HepG2 (cell line): ENCODE measurements around the gene THRSP. TPM values are rescaled to one million over a fixed set of nuclear protein-coding genes. Genes with fewer than 3 reads are reported as not detected.

Source experiments
- ATAC-seq: fragments of 200-7000 bp; cut with Tn5 transposase; 3 replicates; pipeline ENCODE4 v1.9.1; 2020; ENCODE audit warnings: mild to moderate bottlenecking, moderate library complexity
- BruUV-seq: library from RNA; stranded (reverse); fragments of 400-500 nt; replicated peaks from 2 replicates; lab custom pipeline; 2021; lab: Mats Ljungman, UMichigan
- CTCF ChIA-PET: fragments of 300-600 bp; formaldehyde crosslinking; extraction: SDS; loops from one replicate; lab custom pipeline; 2021; ENCODE audit warnings: low total read pairs, inconsistent platforms, low intra/inter-chr PET ratio; lab: Yijun Ruan, JAX
- POLR2A ChIA-PET: fragments of 350-600 bp; sonication (Branson Sonifier 250); formaldehyde crosslinking; loops from one replicate; lab custom pipeline; 2020; ENCODE audit warnings: antibody characterized with exemption, inconsistent platforms; lab: Yijun Ruan, JAX
- DNase-seq: peaks from one replicate; pipeline ENCODE4 v3.0.0-alpha.2; 2015; ENCODE audit warnings: low spot score
- FAIRE-seq: peaks from 3 replicates; lab custom pipeline; 2011; peaks lifted over from hg19 to GRCh38; lab: Jason Lieb, UNC
- H2AFZ ChIP-seq: one replicate; pipeline ENCODE4 v1.6.1; 2011; ENCODE audit warnings: low read length, inconsistent platforms
- H3K27ac ChIP-seq: fragments of 300-600 bp; 3 replicates; pipeline ENCODE4 v1.8.0; 2011; ENCODE audit warnings: mixed run types, mild to moderate bottlenecking, mixed read lengths, low read length, inconsistent platforms; ENCODE audit not compliant: insufficient read depth; ENCODE audit errors: extremely low read length
- H3K27me3 ChIP-seq, 2 experiments: fragments of 200-600 bp in 1 of 2; 2 replicates in 1 of 2; 3 replicates in 1 of 2; pipeline versions ENCODE4 v1.6.0 to v1.8.0; 2011; ENCODE audit warnings: low read length in 2 of 2, mild to moderate bottlenecking in 2 of 2, moderate library complexity in 2 of 2, inconsistent platforms in 1 of 2; ENCODE audit not compliant: insufficient read depth in 2 of 2, control insufficient read depth in 1 of 2
- H3K36me3 ChIP-seq, 2 experiments: fragments of 200-600 bp in 1 of 2; replicated peaks in 1 of 2; 2 replicates in 1 of 2; 3 replicates in 1 of 2; pipeline versions ENCODE4 v1.5.1 to v1.8.0; 2011; ENCODE audit warnings: low read length in 2 of 2, inconsistent platforms in 1 of 2; ENCODE audit not compliant: insufficient read depth in 2 of 2, control insufficient read depth in 1 of 2
- H3K4me1 ChIP-seq: 2 replicates; pipeline ENCODE4 v1.5.1; 2012; ENCODE audit warnings: low read length, inconsistent platforms; ENCODE audit not compliant: insufficient read depth
- H3K4me2 ChIP-seq: 2 replicates; pipeline ENCODE4 v1.6.0; 2011; ENCODE audit warnings: low read depth, low read length, inconsistent platforms
- H3K4me3 ChIP-seq, 3 experiments: fragments of 200-600 bp in 1 of 3; sonication (generic), shearing (Covaris generic) in 1 of 3; replicated peaks in 1 of 3; 2 replicates each; pipeline ENCODE4 v1.5.1; 2011 to 2016; ENCODE audit warnings: low read length in 3 of 3, inconsistent platforms in 2 of 3, low read depth in 2 of 3, mild to moderate bottlenecking in 2 of 3, control low read depth in 1 of 3, mixed read lengths in 1 of 3; ENCODE audit not compliant: insufficient read depth in 1 of 3
- H3K79me2 ChIP-seq: one replicate; pipeline ENCODE4 v1.6.1; 2011; ENCODE audit warnings: low read length, inconsistent platforms; ENCODE audit not compliant: insufficient read depth
- H3K9ac ChIP-seq: 2 replicates; pipeline ENCODE4 v1.6.0; 2011; ENCODE audit warnings: mild to moderate bottlenecking, low read depth, low read length, inconsistent platforms; ENCODE audit not compliant: insufficient read depth
- H3K9me3 ChIP-seq: 2 replicates; pipeline ENCODE4 v1.5.1; 2012; ENCODE audit warnings: mild to moderate bottlenecking, low read length
- H4K20me1 ChIP-seq: 2 replicates; pipeline ENCODE4 v1.6.0; 2011; ENCODE audit warnings: inconsistent platforms, mild to moderate bottlenecking, low read length, moderate library complexity; ENCODE audit not compliant: insufficient read depth
- GABPA ChIP-seq, 2 experiments: IDR thresholded peaks; 2 replicates each; pipeline ENCODE4 v1.6.1; 2011 to 2016; ENCODE audit warnings: low read depth in 2 of 2, low read length in 1 of 2, missing biosample characterization in 1 of 2, missing genetic modification characterization in 1 of 2
- GZF1 ChIP-seq: sonication (generic); formaldehyde crosslinking; IDR thresholded peaks from 2 replicates; pipeline ENCODE4 v1.5.1; 2020; ENCODE audit warnings: mild to moderate bottlenecking, missing genetic modification reagents
- NBN ChIP-seq: fragments of 450-650 bp; conservative IDR thresholded peaks from 2 replicates; pipeline ENCODE4 v1.6.1; 2017
- SRY ChIP-seq: sonication (generic); formaldehyde crosslinking; IDR thresholded peaks from 2 replicates; pipeline ENCODE4 v1.8.0; 2022; ENCODE audit warnings: mild to moderate bottlenecking, missing genetic modification reagents
- TAF1 ChIP-seq: sonication (generic); formaldehyde crosslinking; IDR thresholded peaks from 2 replicates; pipeline ENCODE4 v1.4.0; 2020; ENCODE audit warnings: missing genetic modification reagents
- ZFX ChIP-seq: sonication (generic); formaldehyde crosslinking; IDR thresholded peaks from 2 replicates; pipeline ENCODE4 v1.4.0; 2020; ENCODE audit warnings: mild to moderate bottlenecking, low read depth, missing genetic modification reagents, moderate library complexity
- ZNF34 ChIP-seq: sonication (generic); formaldehyde crosslinking; IDR thresholded peaks from 2 replicates; pipeline ENCODE4 v1.4.0; 2020; ENCODE audit warnings: mild to moderate bottlenecking, missing genetic modification reagents, borderline replicate concordance
- ZNF672 ChIP-seq: sonication (generic); formaldehyde crosslinking; IDR thresholded peaks from 2 replicates; pipeline ENCODE4 v1.8.1; 2022; ENCODE audit warnings: missing genetic modification reagents
- ZNF788 ChIP-seq: sonication (generic); formaldehyde crosslinking; IDR thresholded peaks from 2 replicates; pipeline ENCODE4 v1.5.0; 2020; ENCODE audit warnings: mild to moderate bottlenecking, missing genetic modification reagents, borderline replicate concordance
- ZNF878 ChIP-seq: sonication (generic); formaldehyde crosslinking; IDR thresholded peaks from 2 replicates; pipeline ENCODE4 v1.8.1; 2023; ENCODE audit warnings: mild to moderate bottlenecking, missing genetic modification reagents, moderate library complexity
- WGBS: methylation state at CpG from one replicate; pipeline ENCODE4 v1.1.6; 2017; ENCODE audit warnings: low lambda C conversion rate; 5-methylcytosine and 5-hydroxymethylcytosine counted together
- in situ Hi-C: cut with HindIII; loops from 2 replicates; pipeline ENCODE4 v1.10.0; 2017; ENCODE audit warnings: low pct_unique_long_range_greater_than_20kb; ENCODE audit not compliant: extremely low pct_ligation_motif_present
- intact Hi-C: fragments of 100-400 bp; cut with micrococcal nuclease; formaldehyde crosslinking; loops from one replicate; pipeline ENCODE4 v1.10.0; 2022; ENCODE audit not compliant: unreplicated experiment
- polyA plus RNA-seq, 8 experiments: library from polyadenylated mRNA; depleted of rRNA in 3 of 8; stranded (reverse) in 7 of 8; unstranded in 1 of 8; fragments of >200 nt; fragmentation: Illumina TruSeq in 4 of 8; extraction: Trizol in 4 of 8; gene quantifications; 2 replicates each; pipeline versions ENCODE4 v1.2.1 to v1.2.3, GENCODE V29; 2011 to 2016; ENCODE audit warnings: low read depth in 4 of 8, missing spikeins in 1 of 8, mixed read lengths in 1 of 8; ENCODE audit not compliant: insufficient read depth in 1 of 8
- total RNA-seq, 5 experiments: library from RNA; depleted of rRNA; stranded (reverse); fragments of >200 nt; fragmentation: Illumina TruSeq; extraction: Trizol; gene quantifications; 2 replicates each; pipeline ENCODE4 v1.2.3, GENCODE V29; 2016; ENCODE audit warnings: low read depth in 1 of 5
- TF ChIP-seq, protein P1 (sequence below): sonication (generic); formaldehyde crosslinking; conservative IDR thresholded peaks from 2 replicates; pipeline ENCODE4 v1.5.0; 2020; ENCODE audit warnings: missing genetic modification reagents
- TF ChIP-seq, protein P2 (sequence below): sonication (generic); formaldehyde crosslinking; IDR thresholded peaks from 2 replicates; pipeline ENCODE4 v1.5.0; 2020; ENCODE audit warnings: mild to moderate bottlenecking, missing genetic modification reagents
- TF ChIP-seq, protein P3 (sequence below): IDR thresholded peaks from 2 replicates; pipeline ENCODE4 v1.6.1; 2016
- TF ChIP-seq, protein P4 (sequence below): sonication (generic); formaldehyde crosslinking; conservative IDR thresholded peaks from 2 replicates; pipeline ENCODE4 v1.4.0; 2020; ENCODE audit warnings: mild to moderate bottlenecking, missing genetic modification reagents, moderate library complexity

The THRSP gene
- total and polyA plus RNA-seq, 2 of the 13 experiments (the other 11 are each of a cell fraction or from before 2014, with no cell fraction given), result 0.13 to 0.58 TPM

DNA sequence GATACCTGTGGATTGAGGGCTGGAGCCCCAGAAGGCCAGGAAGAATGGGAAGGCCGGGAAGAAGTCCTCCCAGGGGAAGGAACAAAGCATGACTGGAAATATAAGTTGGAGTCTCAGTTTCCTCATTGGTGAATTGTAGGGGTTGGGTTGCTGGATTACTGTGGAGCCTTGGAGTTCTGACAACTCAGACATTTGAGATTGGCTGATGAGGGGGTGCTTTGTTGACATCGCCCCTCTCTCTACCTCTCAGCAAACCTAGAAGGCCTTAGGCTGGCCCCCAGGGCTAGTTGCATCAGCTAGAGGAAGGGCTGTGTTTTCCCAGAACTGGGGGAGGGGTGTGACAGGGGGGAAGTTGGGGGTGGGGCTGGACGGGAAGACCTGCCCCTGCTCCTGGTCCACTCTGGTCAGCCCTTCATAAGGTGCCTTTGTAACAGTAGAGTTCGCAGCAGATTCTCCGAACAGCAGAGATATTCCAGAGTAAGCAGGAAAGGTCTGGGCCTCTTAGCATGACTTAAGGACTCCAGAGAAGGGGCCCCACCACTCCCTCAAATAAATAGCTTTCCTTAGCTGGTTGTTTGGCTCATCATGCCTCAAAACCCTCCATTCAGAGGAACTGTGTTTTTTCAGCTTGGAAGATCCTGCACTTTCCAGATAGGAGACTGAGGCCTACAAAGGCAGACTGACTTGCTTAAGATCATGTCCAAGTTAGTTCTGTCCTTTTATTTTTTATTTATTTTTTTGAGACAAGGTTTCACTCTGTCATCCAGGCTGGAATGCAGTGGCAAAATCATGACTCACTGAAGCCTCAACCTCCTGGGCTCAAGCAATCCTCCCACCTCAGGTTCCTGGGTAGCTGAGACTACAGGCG is 12.5 kb upstream of the THRSP start:
- peak; percentile 41 for ATAC-seq
- no peaks in the 10 kb centered on the region for H3K79me2 ChIP-seq
- peak overlapping the region; percentile 79 for H3K4me2 ChIP-seq
- BruUV-seq, result TSS peak; percentile 92
- intact Hi-C loops, result no loop called here
- peak overlapping the region; percentile 60 for H3K9ac ChIP-seq
- WGBS, result 61% methylated on average over 4 of the region's 6 CpGs
- in situ Hi-C loops, result no loop called here
- peak overlapping the region; percentile 78 for H3K27ac ChIP-seq
- FAIRE-seq, result peak; percentile 43
- H3K36me3 ChIP-seq, result no peaks in the 10 kb centered on the region
- no peaks in the 10 kb centered on the region for H3K9me3 ChIP-seq
- ChIA-PET CTCF (no interaction called here), POLR2A (interaction anchor here (0.5 to 4.5 kb wide), 14 partner anchors 10 to 524 kb away, joined by 3 to 23 read pairs (median 4); partner anchors contain the start of genes ALG8, INTS4, NARS2 and NDUFC2)
- H3K4me1 ChIP-seq, result peaks cover 70% of the 10 kb centered on the region
- DNase-seq, result peak; percentile 65
- no peaks in the 10 kb centered on the region for H3K27me3 ChIP-seq
- H3K4me3 ChIP-seq, result peak overlapping the region in 2 of 3 experiments; percentile 7 to 46; a peak in 2 of 6 replicates
- no peaks in the 10 kb centered on the region for H4K20me1 ChIP-seq
- H2AFZ ChIP-seq, result no peak overlapping the region
- TF ChIP-seq, protein P1, sequence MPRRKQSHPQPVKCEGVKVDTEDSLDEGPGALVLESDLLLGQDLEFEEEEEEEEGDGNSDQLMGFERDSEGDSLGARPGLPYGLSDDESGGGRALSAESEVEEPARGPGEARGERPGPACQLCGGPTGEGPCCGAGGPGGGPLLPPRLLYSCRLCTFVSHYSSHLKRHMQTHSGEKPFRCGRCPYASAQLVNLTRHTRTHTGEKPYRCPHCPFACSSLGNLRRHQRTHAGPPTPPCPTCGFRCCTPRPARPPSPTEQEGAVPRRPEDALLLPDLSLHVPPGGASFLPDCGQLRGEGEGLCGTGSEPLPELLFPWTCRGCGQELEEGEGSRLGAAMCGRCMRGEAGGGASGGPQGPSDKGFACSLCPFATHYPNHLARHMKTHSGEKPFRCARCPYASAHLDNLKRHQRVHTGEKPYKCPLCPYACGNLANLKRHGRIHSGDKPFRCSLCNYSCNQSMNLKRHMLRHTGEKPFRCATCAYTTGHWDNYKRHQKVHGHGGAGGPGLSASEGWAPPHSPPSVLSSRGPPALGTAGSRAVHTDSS (CRISPR knock-in tag), result no peak
- TF ChIP-seq, protein P2, sequence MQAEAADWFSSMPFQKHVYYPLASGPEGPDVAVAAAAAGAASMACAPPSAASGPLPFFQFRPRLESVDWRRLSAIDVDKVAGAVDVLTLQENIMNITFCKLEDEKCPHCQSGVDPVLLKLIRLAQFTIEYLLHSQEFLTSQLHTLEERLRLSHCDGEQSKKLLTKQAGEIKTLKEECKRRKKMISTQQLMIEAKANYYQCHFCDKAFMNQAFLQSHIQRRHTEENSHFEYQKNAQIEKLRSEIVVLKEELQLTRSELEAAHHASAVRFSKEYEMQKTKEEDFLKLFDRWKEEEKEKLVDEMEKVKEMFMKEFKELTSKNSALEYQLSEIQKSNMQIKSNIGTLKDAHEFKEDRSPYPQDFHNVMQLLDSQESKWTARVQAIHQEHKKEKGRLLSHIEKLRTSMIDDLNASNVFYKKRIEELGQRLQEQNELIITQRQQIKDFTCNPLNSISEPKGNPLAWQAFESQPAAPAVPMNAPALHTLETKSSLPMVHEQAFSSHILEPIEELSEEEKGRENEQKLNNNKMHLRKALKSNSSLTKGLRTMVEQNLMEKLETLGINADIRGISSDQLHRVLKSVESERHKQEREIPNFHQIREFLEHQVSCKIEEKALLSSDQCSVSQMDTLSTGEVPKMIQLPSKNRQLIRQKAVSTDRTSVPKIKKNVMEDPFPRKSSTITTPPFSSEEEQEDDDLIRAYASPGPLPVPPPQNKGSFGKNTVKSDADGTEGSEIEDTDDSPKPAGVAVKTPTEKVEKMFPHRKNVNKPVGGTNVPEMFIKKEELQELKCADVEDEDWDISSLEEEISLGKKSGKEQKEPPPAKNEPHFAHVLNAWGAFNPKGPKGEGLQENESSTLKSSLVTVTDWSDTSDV (CRISPR knock-in tag), result no peak
- peak; percentile 36; the same call in 1 of the 2 replicates for TF ChIP-seq ZFX (CRISPR knock-in tag)
- TF ChIP-seq, protein P3, sequence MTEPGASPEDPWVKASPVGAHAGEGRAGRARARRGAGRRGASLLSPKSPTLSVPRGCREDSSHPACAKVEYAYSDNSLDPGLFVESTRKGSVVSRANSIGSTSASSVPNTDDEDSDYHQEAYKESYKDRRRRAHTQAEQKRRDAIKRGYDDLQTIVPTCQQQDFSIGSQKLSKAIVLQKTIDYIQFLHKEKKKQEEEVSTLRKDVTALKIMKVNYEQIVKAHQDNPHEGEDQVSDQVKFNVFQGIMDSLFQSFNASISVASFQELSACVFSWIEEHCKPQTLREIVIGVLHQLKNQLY (CRISPR knock-in tag), result no peak
- TF ChIP-seq, protein P4, sequence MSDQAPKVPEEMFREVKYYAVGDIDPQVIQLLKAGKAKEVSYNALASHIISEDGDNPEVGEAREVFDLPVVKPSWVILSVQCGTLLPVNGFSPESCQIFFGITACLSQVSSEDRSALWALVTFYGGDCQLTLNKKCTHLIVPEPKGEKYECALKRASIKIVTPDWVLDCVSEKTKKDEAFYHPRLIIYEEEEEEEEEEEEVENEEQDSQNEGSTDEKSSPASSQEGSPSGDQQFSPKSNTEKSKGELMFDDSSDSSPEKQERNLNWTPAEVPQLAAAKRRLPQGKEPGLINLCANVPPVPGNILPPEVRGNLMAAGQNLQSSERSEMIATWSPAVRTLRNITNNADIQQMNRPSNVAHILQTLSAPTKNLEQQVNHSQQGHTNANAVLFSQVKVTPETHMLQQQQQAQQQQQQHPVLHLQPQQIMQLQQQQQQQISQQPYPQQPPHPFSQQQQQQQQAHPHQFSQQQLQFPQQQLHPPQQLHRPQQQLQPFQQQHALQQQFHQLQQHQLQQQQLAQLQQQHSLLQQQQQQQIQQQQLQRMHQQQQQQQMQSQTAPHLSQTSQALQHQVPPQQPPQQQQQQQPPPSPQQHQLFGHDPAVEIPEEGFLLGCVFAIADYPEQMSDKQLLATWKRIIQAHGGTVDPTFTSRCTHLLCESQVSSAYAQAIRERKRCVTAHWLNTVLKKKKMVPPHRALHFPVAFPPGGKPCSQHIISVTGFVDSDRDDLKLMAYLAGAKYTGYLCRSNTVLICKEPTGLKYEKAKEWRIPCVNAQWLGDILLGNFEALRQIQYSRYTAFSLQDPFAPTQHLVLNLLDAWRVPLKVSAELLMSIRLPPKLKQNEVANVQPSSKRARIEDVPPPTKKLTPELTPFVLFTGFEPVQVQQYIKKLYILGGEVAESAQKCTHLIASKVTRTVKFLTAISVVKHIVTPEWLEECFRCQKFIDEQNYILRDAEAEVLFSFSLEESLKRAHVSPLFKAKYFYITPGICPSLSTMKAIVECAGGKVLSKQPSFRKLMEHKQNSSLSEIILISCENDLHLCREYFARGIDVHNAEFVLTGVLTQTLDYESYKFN, result peak; percentile 33; the same call in 1 of the 2 replicates
- TF ChIP-seq GABPA (IDR thresholded peaks at IDR 0.05; ENCODE audit: low read depth, low read length), result no peak
- TF ChIP-seq GABPA (CRISPR knock-in tag; IDR thresholded peaks at IDR 0.05; ENCODE audit: low read depth), result 0 out of 2 replicates have a peak, but pooled peaks have one; percentile 11
- TF ChIP-seq ZNF788 (CRISPR knock-in tag), result no peak
- TF ChIP-seq ZNF34 (CRISPR knock-in tag), result no peak
- no peak for TF ChIP-seq GZF1
- TF ChIP-seq TAF1 (CRISPR knock-in tag), result peak; percentile 45; the same call in 1 of the 2 replicates
- TF ChIP-seq SRY (CRISPR knock-in tag), result no peak
- 0 out of 2 replicates have a peak, but pooled peaks have one; percentile 58 for TF ChIP-seq ZNF878 (CRISPR knock-in tag)
- TF ChIP-seq NBN, result no peak
- no peak for TF ChIP-seq ZNF672 (CRISPR knock-in tag)
